SK-N-MC (cell line): ENCODE measurements around the gene KCNJ5.

Experiments used
- DNase-seq: peaks from one replicate; pipeline ENCODE4 v3.0.0-alpha.2; 2011; ENCODE audit warnings: low read depth, low spot score
- H3K27ac ChIP-seq: fragments of 200-600 bp; sonication (generic); 2 replicates; pipeline ENCODE4 v1.5.1; 2016; ENCODE audit warnings: mixed run types
- H3K36me3 ChIP-seq: fragments of 200-600 bp; sonication (generic); 2 replicates; pipeline ENCODE4 v1.6.1; 2017; ENCODE audit warnings: antibody characterized with exemption, low read length, mixed read lengths; ENCODE audit not compliant: insufficient read depth
- H3K4me3 ChIP-seq: fragments of 200-600 bp; sonication (generic); 2 replicates; pipeline ENCODE4 v1.5.1; 2016
- H3K9ac ChIP-seq: fragments of 200-600 bp; sonication (generic); 2 replicates; pipeline ENCODE4 v1.8.0; 2017; ENCODE audit warnings: mixed run types, mixed read lengths; ENCODE audit not compliant: insufficient read length
- H3K9me3 ChIP-seq: fragments of 200-600 bp; sonication (generic); 2 replicates; pipeline ENCODE4 v1.6.1; 2017; ENCODE audit warnings: low read depth, mild to moderate bottlenecking, antibody characterized with exemption, low read length, moderate library complexity, mixed read lengths
- EZH2 ChIP-seq: fragments of 200-600 bp; sonication (generic); IDR thresholded peaks from one replicate; pipeline ENCODE4 v1.6.1; 2017; ENCODE audit warnings: antibody characterized with exemption
- FOXP2 ChIP-seq: optimal IDR thresholded peaks from 2 replicates; pipeline ENCODE3; 2011; ENCODE audit warnings: mild to moderate bottlenecking, moderate library complexity; ENCODE audit not compliant: insufficient read depth; ENCODE audit errors: extremely low read length, control extremely low read depth
- POLR2AphosphoS5 ChIP-seq: IDR thresholded peaks from 2 replicates; pipeline ENCODE4 v1.6.1; 2012; ENCODE audit warnings: mild to moderate bottlenecking, low read depth, low read length, borderline replicate concordance

KCNJ5 gene

GRCh38 chr11:128937480-128937879 is 46.3 kb downstream of the KCNJ5 start:
- Histone ChIP-seq H3K4me3 (no peak overlapping the region), H3K36me3 (no peaks in the 10 kb centered on the region), H3K9ac (no peak overlapping the region), H3K9me3 (no peaks in the 10 kb centered on the region), H3K27ac (no peak overlapping the region)
- DNase-seq = no peak
- TF ChIP-seq EZH2 = no peak
- no peak for TF ChIP-seq POLR2AphosphoS5
- no peak for TF ChIP-seq FOXP2

DNA sequence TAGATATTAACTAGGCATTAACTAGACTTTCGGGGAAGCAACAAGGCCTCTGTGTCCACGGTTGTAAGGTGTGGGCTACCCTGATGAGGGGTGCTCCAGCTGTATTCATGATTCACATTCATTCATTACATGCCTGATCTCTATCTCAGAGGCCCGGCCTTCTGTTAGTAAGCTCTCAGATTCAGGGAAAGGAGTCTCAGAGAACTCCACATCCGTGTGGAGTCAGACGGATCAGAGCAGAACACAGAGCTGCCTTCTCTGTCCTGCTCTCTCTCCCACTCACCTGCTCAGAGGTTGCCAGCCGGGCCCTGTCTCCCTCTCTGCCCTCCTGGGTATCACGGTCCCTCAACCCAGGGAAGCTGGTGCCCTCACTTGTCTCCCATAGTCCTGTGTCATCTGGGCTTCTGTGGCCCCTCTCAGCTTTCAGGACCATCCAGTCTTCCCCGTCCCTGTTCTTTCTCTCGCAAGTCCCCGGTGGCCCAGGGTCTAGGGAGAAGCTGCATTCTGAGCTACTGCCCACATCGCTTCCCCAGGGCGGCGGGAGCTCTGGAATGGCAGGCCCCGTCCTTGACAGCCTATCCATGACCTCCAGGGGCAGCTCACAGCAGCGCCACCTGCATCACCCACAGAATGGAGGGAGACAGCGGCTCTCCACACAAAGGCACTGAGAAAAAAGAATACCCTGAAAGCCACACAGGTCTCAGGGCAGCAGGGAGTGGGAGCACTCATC is 47.2 kb downstream of the KCNJ5 start:
- H3K9ac ChIP-seq = no peak overlapping the region
- no peak for DNase-seq
- TF ChIP-seq POLR2AphosphoS5 (no peak), EZH2 (no peak), FOXP2 (no peak)
- H3K4me3 ChIP-seq = no peak overlapping the region
- no peaks in the 10 kb centered on the region for H3K9me3 ChIP-seq
- H3K27ac ChIP-seq = no peak overlapping the region
- no peaks in the 10 kb centered on the region for H3K36me3 ChIP-seq

- Histone ChIP-seq H3K9me3 (no peaks in the 10 kb centered on the region), H3K9ac (no peak overlapping the region), H3K4me3 (no peak overlapping the region), H3K27ac (no peak overlapping the region), H3K36me3 (no peaks in the 10 kb centered on the region)
- no peak for TF ChIP-seq EZH2
- no peak for TF ChIP-seq POLR2AphosphoS5
- no peak for TF ChIP-seq FOXP2
- DNase-seq = no peak
Observed at GRCh38 chr11:128939591-128939990, 48.4 kb downstream of the KCNJ5 start.

DNA sequence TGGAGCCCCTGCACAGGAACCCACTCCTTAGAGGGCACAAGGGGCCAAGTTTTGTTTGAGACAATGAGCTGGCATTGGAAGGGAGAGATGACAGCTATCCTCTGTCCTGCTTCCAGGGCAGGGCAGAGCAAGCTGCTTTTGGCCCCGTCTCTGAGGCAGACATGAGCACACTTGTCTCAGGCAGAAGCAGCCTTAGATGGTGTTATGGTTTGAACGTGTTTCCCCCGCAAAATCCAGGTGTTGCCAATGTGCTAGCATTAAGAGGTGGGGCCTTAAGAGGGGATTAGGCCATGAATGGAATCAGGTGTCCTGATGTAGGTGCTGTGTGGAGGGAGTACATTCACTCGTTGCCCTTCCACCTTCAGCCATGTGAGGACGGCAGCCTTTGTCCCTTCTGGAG is 49.0 kb downstream of the KCNJ5 start:
- H3K9me3 ChIP-seq = no peaks in the 10 kb centered on the region
- DNase-seq = no peak
- no peak overlapping the region for H3K4me3 ChIP-seq
- TF ChIP-seq FOXP2 (no peak), POLR2AphosphoS5 (no peak), EZH2 (no peak)
- H3K36me3 ChIP-seq = no peaks in the 10 kb centered on the region
- H3K27ac ChIP-seq = no peak overlapping the region
- H3K9ac ChIP-seq = no peak overlapping the region

- DNase-seq = no peak
- H3K27ac ChIP-seq = no peak overlapping the region
- no peaks in the 10 kb centered on the region for H3K9me3 ChIP-seq
- H3K4me3 ChIP-seq = no peak overlapping the region
- TF ChIP-seq EZH2 = no peak
- TF ChIP-seq POLR2AphosphoS5 = no peak
- no peak for TF ChIP-seq FOXP2
- no peaks in the 10 kb centered on the region for H3K36me3 ChIP-seq
- H3K9ac ChIP-seq = no peak overlapping the region
Observed at GRCh38 chr11:128940603-128941002, 49.4 kb downstream of the KCNJ5 start.

GRCh38 chr11:128941110-128941509 is 50.0 kb downstream of the KCNJ5 start:
- TF ChIP-seq EZH2 = no peak
- no peak for TF ChIP-seq POLR2AphosphoS5
- no peak for TF ChIP-seq FOXP2
- H3K9me3 ChIP-seq = no peaks in the 10 kb centered on the region
- H3K36me3 ChIP-seq = no peaks in the 10 kb centered on the region
- no peak overlapping the region for H3K27ac ChIP-seq
- no peak for DNase-seq
- no peak overlapping the region for H3K4me3 ChIP-seq
- no peak overlapping the region for H3K9ac ChIP-seq

DNA sequence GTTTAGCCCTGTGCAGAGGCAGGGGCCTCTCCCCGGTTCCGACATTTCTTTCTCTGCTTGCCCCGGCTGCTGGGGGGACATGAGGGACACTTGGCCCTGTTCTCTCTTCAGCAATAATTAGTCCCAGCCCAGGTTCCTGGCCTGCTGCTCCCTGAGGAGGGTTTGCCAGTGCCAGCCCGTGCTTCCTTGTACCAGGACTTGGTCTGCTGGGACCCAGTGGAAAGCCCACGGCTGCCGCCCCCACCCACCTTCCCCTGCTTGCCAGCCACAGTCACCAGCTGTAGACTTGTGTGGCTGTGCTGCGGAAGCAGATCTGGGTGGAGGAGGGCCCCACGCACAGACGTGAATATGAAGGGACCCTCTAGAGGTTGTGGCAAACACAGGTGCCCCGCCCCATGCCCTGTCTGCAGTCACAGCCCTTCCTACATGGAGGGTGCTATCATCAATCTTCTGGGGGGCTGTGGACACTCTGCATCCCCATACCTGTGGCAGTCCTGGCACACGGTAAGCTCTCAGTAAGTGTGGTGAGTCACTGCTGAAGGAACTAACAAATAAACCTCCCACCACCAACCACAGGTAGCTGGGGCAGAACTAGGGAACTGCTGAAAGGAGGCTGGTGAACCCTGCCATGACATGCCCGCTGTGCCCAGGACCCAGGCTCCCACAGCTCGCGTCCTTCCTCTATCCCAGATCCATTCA is 50.6 kb downstream of the KCNJ5 start:
- DNase-seq = no peak
- no peak overlapping the region for H3K27ac ChIP-seq
- no peaks in the 10 kb centered on the region for H3K9me3 ChIP-seq
- H3K36me3 ChIP-seq = no peaks in the 10 kb centered on the region
- no peak for TF ChIP-seq FOXP2
- TF ChIP-seq POLR2AphosphoS5 = no peak
- TF ChIP-seq EZH2 = no peak
- no peak overlapping the region for H3K4me3 ChIP-seq
- H3K9ac ChIP-seq = no peak overlapping the region

GRCh38 chr11:128942272-128942612 is 51.1 kb downstream of the KCNJ5 start:
- no peaks in the 10 kb centered on the region for H3K36me3 ChIP-seq
- H3K27ac ChIP-seq = no peak overlapping the region
- TF ChIP-seq EZH2 (no peak), FOXP2 (no peak), POLR2AphosphoS5 (no peak)
- H3K9me3 ChIP-seq = no peaks in the 10 kb centered on the region
- no peak for DNase-seq
- H3K9ac ChIP-seq = no peak overlapping the region
- H3K4me3 ChIP-seq = no peak overlapping the region
